Measurements from ENCODE around the gene ILF3. TPM values are rescaled to one million over a fixed set of nuclear protein-coding genes. Genes with fewer than 3 reads are reported as not detected.

Gene ILF3
- total RNA-seq, 2 experiments from 2014 or later, result 464 to 491 TPM

DNA sequence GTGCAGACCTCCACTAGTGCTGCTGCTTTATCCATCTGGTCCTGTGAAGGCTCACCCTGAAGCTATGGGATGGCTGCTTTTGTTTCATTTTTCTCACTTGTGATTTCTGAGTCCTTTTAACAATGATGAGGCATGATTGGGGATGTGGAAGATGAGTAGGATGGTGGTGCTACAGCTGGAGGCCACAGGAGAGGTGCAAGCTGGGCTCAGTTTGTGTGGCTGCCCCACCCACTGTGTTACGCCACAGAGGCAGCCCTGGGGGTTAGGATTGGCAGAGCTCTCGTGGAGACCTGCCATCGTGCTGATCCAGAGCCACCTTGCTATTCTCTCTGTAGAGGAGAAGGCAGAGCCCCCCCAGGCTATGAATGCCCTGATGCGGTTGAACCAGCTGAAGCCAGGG lies 27.5 kb downstream of the ILF3 start:
- no peak overlapping the region for H3K4me3 Mint-ChIP-seq
- ChIA-PET POLR2A (interaction anchor here (0.5 kb wide), 1 partner anchor 49 kb away, joined by 3 read pairs; no protein-coding TSS in a partner anchor), CTCF (no interaction called here)
- no peaks in the 10 kb centered on the region for H3K9me3 Mint-ChIP-seq
- H3K36me3 Mint-ChIP-seq (ENCODE audit: low read depth), result peaks cover 94% of the 10 kb centered on the region
- peak overlapping the region; percentile 42 for H3K27ac Mint-ChIP-seq
- ATAC-seq (ENCODE audit: poor library complexity) (no peak), DNase-seq (no peak)
- H3K9me3 ChIP-seq (ENCODE audit: control insufficient read depth in 1 of 2, insufficient read depth in 1 of 2, low read length in 2 of 2), result no peaks in the 10 kb centered on the region
- peaks cover 98% of the 10 kb centered on the region for H3K36me3 ChIP-seq (ENCODE audit: insufficient read depth, low read length)
- no peak for TF ChIP-seq CTCF (IDR thresholded peaks at IDR 0.05)
- no peaks in the 10 kb centered on the region for H3K4me1 Mint-ChIP-seq (ENCODE audit: low read depth)
- H3K4me1 ChIP-seq (ENCODE audit: insufficient read depth, low read length), result no peaks in the 10 kb centered on the region
- H3K27ac ChIP-seq (ENCODE audit: low read depth in 1 of 2, low read length in 2 of 2), result no peak overlapping the region
- intact Hi-C loops (cut with DNase I, micrococcal nuclease), result no loop called here
- no peaks in the 10 kb centered on the region for H3K27me3 ChIP-seq (ENCODE audit: control insufficient read depth in 1 of 2, insufficient read depth in 2 of 2, low read length in 2 of 2)
- no peaks in the 10 kb centered on the region for H3K27me3 Mint-ChIP-seq
- H3K4me3 ChIP-seq (ENCODE audit: low read length), result no peak overlapping the region

DNA sequence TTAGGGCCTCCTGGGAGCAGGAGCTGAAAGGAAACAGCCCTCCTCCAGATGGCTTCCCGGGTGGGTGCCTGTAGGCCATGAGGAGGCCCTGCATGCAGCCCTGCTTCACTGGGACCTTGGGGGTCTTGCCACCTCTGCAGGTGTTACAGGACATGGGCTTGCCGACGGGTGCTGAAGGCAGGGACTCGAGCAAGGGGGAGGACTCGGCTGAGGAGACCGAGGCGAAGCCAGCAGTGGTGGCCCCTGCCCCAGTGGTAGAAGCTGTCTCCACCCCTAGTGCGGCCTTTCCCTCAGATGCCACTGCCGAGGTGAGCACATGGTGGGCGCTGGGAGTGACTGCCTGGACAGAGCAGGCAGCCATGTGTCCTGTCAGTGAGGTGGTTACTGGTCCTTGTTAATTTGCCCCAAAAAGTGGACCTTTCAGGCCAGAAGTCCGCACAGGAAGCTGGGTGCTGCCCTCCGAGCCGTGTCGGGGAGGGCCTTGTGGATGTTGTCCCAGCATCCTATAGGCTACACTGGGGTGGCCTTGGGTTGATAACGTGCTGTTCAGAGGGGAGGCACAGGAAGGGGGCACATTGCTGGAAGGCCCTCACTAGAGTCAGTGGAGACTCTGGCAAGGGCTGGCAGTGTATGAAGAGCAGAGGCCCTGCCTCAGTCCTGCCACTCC lies 28.4 kb downstream of the ILF3 start:
- Mint-ChIP-seq H3K27ac (no peak overlapping the region), H3K36me3 (ENCODE audit: low read depth) (peaks cover 94% of the 10 kb centered on the region), H3K27me3 (no peaks in the 10 kb centered on the region), H3K4me1 (ENCODE audit: low read depth) (no peaks in the 10 kb centered on the region), H3K4me3 (no peak overlapping the region), H3K9me3 (no peaks in the 10 kb centered on the region)
- Histone ChIP-seq H3K27me3 (ENCODE audit: control insufficient read depth in 1 of 2, insufficient read depth in 2 of 2, low read length in 2 of 2) (no peaks in the 10 kb centered on the region), H3K9me3 (ENCODE audit: control insufficient read depth in 1 of 2, insufficient read depth in 1 of 2, low read length in 2 of 2) (no peaks in the 10 kb centered on the region), H3K27ac (ENCODE audit: low read depth in 1 of 2, low read length in 2 of 2) (no peak overlapping the region), H3K4me3 (ENCODE audit: low read length) (no peak overlapping the region), H3K4me1 (ENCODE audit: insufficient read depth, low read length) (no peaks in the 10 kb centered on the region), H3K36me3 (ENCODE audit: insufficient read depth, low read length) (peaks cover 98% of the 10 kb centered on the region)
- ATAC-seq (ENCODE audit: poor library complexity), result no peak
- TF ChIP-seq CTCF (IDR thresholded peaks at IDR 0.05), result no peak
- POLR2A ChIA-PET, result no interaction called here
- CTCF ChIA-PET, result no interaction called here
- intact Hi-C loops (cut with DNase I, micrococcal nuclease), result no loop called here
- no peak for DNase-seq

DNA sequence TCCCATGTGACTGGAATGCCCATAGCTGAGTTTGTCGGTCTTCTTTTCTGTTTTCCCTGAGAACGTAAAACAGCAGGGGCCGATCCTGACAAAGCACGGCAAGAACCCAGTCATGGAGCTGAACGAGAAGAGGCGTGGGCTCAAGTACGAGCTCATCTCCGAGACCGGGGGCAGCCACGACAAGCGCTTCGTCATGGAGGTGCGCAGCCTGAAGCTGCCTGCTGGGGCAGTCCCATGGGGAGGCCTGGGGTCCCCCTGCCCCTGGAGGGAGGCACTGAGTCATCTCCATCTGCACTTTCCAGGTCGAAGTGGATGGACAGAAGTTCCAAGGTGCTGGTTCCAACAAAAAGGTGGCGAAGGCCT lies 28.9 kb downstream of the ILF3 start:
- no peak overlapping the region for H3K27ac Mint-ChIP-seq
- H3K36me3 ChIP-seq (ENCODE audit: insufficient read depth, low read length), result peaks cover 98% of the 10 kb centered on the region
- ChIA-PET POLR2A (no interaction called here), CTCF (no interaction called here)
- H3K27me3 Mint-ChIP-seq, result no peaks in the 10 kb centered on the region
- intact Hi-C loops (cut with DNase I, micrococcal nuclease), result no loop called here
- ATAC-seq (ENCODE audit: poor library complexity), result no peak
- no peaks in the 10 kb centered on the region for H3K4me1 ChIP-seq (ENCODE audit: insufficient read depth, low read length)
- no peaks in the 10 kb centered on the region for H3K4me1 Mint-ChIP-seq (ENCODE audit: low read depth)
- H3K27me3 ChIP-seq (ENCODE audit: control insufficient read depth in 1 of 2, insufficient read depth in 2 of 2, low read length in 2 of 2), result no peaks in the 10 kb centered on the region
- no peak for TF ChIP-seq CTCF (IDR thresholded peaks at IDR 0.05)
- DNase-seq, result no peak
- H3K9me3 ChIP-seq (ENCODE audit: control insufficient read depth in 1 of 2, insufficient read depth in 1 of 2, low read length in 2 of 2), result no peaks in the 10 kb centered on the region
- H3K27ac ChIP-seq (ENCODE audit: low read depth in 1 of 2, low read length in 2 of 2), result no peak overlapping the region
- peaks cover 94% of the 10 kb centered on the region for H3K36me3 Mint-ChIP-seq (ENCODE audit: low read depth)
- no peak overlapping the region for H3K4me3 ChIP-seq (ENCODE audit: low read length)
- no peaks in the 10 kb centered on the region for H3K9me3 Mint-ChIP-seq
- H3K4me3 Mint-ChIP-seq, result no peak overlapping the region

All from CD4-positive, alpha-beta T cell (primary cell).